ENCODE results near the gene RASSF6. TPM values are rescaled to one million over a fixed set of nuclear protein-coding genes. Genes with fewer than 3 reads are reported as not detected.

The RASSF6 gene
- total RNA-seq, 1 donor from 2014 or later, result 7.0 TPM

GRCh38 chr4:73617256-73617655, 3.0 kb downstream of the RASSF6 start:
- no peak for DNase-seq (ENCODE audit: low read depth)
- Histone ChIP-seq H3K27me3 (ENCODE audit: control insufficient read depth, insufficient read depth, low read length) (no peaks in the 10 kb centered on the region), H3K4me3 (ENCODE audit: low read depth, low read length) (no peak overlapping the region), H3K36me3 (ENCODE audit: control insufficient read depth, insufficient read depth, low read length) (no peaks in the 10 kb centered on the region)
- TF ChIP-seq, protein P1, sequence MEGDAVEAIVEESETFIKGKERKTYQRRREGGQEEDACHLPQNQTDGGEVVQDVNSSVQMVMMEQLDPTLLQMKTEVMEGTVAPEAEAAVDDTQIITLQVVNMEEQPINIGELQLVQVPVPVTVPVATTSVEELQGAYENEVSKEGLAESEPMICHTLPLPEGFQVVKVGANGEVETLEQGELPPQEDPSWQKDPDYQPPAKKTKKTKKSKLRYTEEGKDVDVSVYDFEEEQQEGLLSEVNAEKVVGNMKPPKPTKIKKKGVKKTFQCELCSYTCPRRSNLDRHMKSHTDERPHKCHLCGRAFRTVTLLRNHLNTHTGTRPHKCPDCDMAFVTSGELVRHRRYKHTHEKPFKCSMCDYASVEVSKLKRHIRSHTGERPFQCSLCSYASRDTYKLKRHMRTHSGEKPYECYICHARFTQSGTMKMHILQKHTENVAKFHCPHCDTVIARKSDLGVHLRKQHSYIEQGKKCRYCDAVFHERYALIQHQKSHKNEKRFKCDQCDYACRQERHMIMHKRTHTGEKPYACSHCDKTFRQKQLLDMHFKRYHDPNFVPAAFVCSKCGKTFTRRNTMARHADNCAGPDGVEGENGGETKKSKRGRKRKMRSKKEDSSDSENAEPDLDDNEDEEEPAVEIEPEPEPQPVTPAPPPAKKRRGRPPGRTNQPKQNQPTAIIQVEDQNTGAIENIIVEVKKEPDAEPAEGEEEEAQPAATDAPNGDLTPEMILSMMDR (IDR thresholded peaks at IDR 0.05; ENCODE audit: insufficient read depth, low read length, poor library complexity, severe bottlenecking), result no peak

GRCh38 chr4:73615613-73616012, 4.6 kb downstream of the RASSF6 start:
- DNase-seq (ENCODE audit: low read depth), result no peak
- Histone ChIP-seq H3K36me3 (ENCODE audit: control insufficient read depth, insufficient read depth, low read length) (no peaks in the 10 kb centered on the region), H3K27me3 (ENCODE audit: control insufficient read depth, insufficient read depth, low read length) (no peaks in the 10 kb centered on the region), H3K4me3 (ENCODE audit: low read depth, low read length) (no peak overlapping the region)
- TF ChIP-seq, protein P1 (IDR thresholded peaks at IDR 0.05; ENCODE audit: insufficient read depth, low read length, poor library complexity, severe bottlenecking), result peak; percentile 39

DNA sequence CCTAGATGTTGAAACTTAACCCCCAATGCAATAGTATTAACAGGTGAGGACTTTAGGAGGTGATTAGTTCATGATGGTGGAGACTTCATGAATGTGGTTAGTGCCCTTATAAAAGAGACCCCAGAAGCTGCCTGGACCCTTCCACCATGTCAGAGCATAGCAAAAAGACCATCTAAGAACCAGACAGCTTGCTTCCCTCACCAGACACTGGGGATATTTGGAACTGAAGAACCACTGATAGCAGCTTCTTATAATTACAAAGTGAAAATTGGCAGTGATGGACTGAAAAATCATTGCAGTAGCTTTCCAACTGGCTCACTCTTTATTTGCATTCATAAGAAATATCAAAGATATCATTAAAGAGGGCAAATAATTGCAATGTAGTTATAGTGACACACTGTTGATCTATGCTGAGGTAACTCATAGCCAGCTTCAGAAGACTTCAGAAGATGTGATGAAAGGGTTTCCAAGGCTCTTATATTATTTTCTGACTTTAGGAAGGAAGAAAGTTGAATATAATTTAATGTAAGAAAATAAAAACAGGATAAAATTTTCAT, 5.8 kb downstream of the RASSF6 start:
- H3K27me3 ChIP-seq (ENCODE audit: control insufficient read depth, insufficient read depth, low read length), result no peaks in the 10 kb centered on the region
- H3K4me3 ChIP-seq (ENCODE audit: low read depth, low read length), result no peak overlapping the region
- H3K36me3 ChIP-seq (ENCODE audit: control insufficient read depth, insufficient read depth, low read length), result no peaks in the 10 kb centered on the region
- TF ChIP-seq, protein P1 (IDR thresholded peaks at IDR 0.05; ENCODE audit: insufficient read depth, low read length, poor library complexity, severe bottlenecking), result no peak
- DNase-seq (ENCODE audit: low read depth), result no peak

DNA sequence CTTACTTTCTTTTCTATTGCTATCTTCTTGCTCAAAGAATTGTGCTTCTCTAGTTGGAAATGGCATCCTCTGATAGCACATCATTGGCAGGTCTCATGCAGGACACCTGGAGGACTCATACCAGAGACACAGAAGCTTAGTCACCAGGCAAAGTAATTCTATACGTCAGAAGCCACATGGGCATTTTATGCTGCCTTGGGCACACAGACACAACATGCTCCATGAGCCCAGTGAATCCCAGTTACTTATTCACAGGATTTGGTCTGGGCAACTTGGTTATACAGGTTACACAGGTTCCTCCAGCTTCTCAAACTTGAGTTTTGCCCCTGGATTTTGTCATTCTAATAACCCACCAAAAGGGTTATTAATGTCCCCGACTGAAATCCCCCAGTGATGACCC, 7.1 kb downstream of the RASSF6 start:
- TF ChIP-seq, protein P1 (IDR thresholded peaks at IDR 0.05; ENCODE audit: insufficient read depth, low read length, poor library complexity, severe bottlenecking), result no peak
- peak; percentile 76 for DNase-seq (ENCODE audit: low read depth)
- Histone ChIP-seq H3K36me3 (ENCODE audit: control insufficient read depth, insufficient read depth, low read length) (no peaks in the 10 kb centered on the region), H3K4me3 (ENCODE audit: low read depth, low read length) (no peak overlapping the region), H3K27me3 (ENCODE audit: control insufficient read depth, insufficient read depth, low read length) (no peaks in the 10 kb centered on the region)

- Histone ChIP-seq H3K4me3 (ENCODE audit: low read depth, low read length) (no peak overlapping the region), H3K36me3 (ENCODE audit: control insufficient read depth, insufficient read depth, low read length) (no peaks in the 10 kb centered on the region), H3K27me3 (ENCODE audit: control insufficient read depth, insufficient read depth, low read length) (no peaks in the 10 kb centered on the region)
- DNase-seq (ENCODE audit: low read depth), result no peak
- TF ChIP-seq, protein P1 (IDR thresholded peaks at IDR 0.05; ENCODE audit: insufficient read depth, low read length, poor library complexity, severe bottlenecking), result no peak
These were observed 8.2 kb downstream of the RASSF6 start for GRCh38 chr4:73612032-73612431.

DNA sequence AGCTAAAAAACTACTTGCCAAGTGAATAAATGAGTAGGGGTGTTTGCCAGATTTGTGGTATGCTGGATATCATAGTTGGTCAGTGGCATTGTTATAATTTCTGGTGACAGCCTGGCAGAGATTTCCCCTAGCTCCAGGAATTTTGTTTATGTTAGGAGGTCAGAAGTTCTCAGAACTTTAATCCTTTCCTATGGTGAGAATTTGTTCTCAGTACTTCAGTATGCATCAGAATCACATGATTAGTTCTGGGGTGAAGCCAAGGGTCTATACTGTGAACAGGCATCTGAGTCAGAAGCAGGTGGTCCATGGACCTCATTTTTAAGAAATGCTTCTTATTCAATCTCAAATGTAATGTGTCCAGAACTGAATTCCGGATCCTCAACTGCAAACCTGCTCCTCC, 10.5 kb downstream of the RASSF6 start:
- H3K36me3 ChIP-seq (ENCODE audit: control insufficient read depth, insufficient read depth, low read length), result no peaks in the 10 kb centered on the region
- DNase-seq (ENCODE audit: low read depth), result no peak

More for the DNA sequence above, 10.5 kb downstream of the RASSF6 start:
- no peaks in the 10 kb centered on the region for H3K27me3 ChIP-seq (ENCODE audit: control insufficient read depth, insufficient read depth, low read length)
- TF ChIP-seq, protein P1 (IDR thresholded peaks at IDR 0.05; ENCODE audit: insufficient read depth, low read length, poor library complexity, severe bottlenecking), result no peak
- no peak overlapping the region for H3K4me3 ChIP-seq (ENCODE audit: low read depth, low read length)

All from kidney epithelial cell (primary cell).